Fibroblast of the aortic adventitia (primary cell): ENCODE results near the gene FBXL17. TPM values are rescaled to one million over a fixed set of nuclear protein-coding genes. Genes with fewer than 3 reads are reported as not detected.

Experiments used
- DNase-seq: peaks from one replicate; pipeline ENCODE4 v3.0.0-alpha.2; 2010; ENCODE audit warnings: low read depth
- H3K4me3 ChIP-seq: 2 replicates; pipeline ENCODE4 v1.5.1; 2011; ENCODE audit warnings: low read depth, mild to moderate bottlenecking, control low read depth, low read length, moderate library complexity
- CTCF ChIP-seq: IDR thresholded peaks from 2 replicates; pipeline ENCODE4 v1.5.1; 2011; ENCODE audit warnings: mild to moderate bottlenecking, low read length, control low read depth, inconsistent platforms; ENCODE audit not compliant: insufficient read depth
- total RNA-seq: library from RNA; depleted of rRNA; stranded (reverse); fragments of >200 nt; gene quantifications from 2 replicates; pipeline ENCODE4 v1.2.3, GENCODE V29; 2012; ENCODE audit warnings: low replicate concordance

The FBXL17 gene
- total RNA-seq, 1 donor, result 19.7 TPM

- no peak for TF ChIP-seq CTCF
- no peak for DNase-seq
- no peak overlapping the region for H3K4me3 ChIP-seq
These were observed 2.8 kb upstream of the FBXL17 start for GRCh38 chr5:108384741-108385140.

- H3K4me3 ChIP-seq, result peak overlapping the region; percentile 85
- TF ChIP-seq CTCF, result no peak
- no peak for DNase-seq
These were observed 959 bp upstream of the FBXL17 start for GRCh38 chr5:108382784-108383330.

- TF ChIP-seq CTCF, result no peak
- peak; percentile 44 for DNase-seq
- peak overlapping the region; percentile 85 for H3K4me3 ChIP-seq
These were observed 446 bp downstream of the FBXL17 start for GRCh38 chr5:108381350-108381953.

DNA sequence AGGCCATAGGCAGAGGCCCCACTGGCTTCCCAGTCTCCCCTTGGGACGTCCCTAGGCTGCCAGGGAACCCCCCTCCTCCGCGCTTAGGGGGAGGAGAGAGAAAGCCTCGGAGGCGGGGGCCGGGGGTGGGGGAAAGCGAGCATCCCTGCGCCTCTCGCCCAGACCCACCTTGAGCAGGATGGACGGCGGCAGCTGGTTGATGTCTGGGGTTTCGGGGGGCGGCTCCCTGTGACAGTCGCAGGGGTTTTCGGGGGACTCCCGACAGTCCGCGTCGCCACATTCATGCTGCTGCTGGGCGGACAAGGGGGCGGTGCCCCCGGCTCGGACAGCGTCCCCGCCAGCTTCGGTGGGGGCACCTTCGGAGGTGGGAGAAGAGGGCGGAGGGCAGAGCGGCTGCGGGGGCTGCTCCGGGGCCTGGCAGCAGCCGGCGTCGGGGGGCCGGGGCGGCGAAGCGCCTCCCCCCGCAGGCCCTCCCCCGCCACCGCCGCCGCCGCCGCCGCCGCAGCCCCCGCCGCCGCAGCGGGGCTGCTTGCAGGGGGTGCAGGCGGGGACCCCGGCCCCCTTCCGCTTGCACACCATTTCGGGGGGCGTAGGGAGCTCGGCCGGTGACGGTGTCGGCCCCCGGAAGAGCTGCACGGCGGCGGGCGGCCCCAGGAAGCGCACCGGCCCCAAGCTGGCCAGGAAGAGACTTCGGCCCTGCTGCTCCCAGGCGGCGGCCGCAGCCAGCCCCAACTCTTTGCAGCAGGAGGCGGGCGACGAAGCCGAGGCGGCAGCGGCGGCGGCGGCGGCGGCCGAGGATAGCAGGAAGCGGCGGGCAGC is 1.2 kb downstream of the FBXL17 start:
- no peak for TF ChIP-seq CTCF
- peak; percentile 16 for DNase-seq
- peak overlapping the region; percentile 85 for H3K4me3 ChIP-seq

DNA sequence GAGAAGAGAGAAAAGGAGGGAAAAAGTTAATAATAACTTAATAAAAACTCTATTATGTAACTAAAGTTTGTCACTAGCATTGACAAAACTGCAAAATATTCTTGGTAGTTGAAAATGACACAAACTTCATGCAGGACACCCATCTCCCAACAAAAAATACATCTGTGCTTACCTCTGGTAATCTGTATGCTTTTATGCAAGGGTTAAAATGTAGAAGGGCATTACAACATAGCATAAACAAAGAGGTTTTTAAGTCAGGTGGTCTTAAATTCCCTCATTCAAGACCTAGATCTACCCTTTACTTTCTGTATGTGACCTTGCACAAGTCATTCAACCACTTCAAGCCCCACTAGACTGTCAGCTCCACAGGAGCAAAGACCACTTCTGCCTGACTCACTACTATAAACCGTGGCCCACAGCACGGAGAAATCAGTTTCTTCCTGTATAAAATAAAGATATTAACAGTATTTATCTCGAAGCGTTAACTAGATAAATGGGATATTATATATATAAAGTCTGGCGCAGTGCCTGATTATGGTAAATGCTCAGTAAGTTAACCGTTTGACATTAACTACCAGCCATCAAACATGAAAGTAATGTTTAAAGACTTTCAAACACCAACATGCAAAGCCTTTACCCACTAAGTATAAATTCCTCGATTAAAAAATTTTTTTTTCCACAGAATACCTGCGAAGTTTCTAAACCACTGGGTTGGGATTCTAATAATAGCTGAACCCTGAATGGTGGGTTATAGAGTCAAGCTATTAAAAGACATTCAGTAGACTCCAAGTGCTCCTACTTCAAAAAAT is 2.0 kb downstream of the FBXL17 start:
- H3K4me3 ChIP-seq, result peak overlapping the region; percentile 85
- TF ChIP-seq CTCF, result no peak
- peak; percentile 10 for DNase-seq

DNA sequence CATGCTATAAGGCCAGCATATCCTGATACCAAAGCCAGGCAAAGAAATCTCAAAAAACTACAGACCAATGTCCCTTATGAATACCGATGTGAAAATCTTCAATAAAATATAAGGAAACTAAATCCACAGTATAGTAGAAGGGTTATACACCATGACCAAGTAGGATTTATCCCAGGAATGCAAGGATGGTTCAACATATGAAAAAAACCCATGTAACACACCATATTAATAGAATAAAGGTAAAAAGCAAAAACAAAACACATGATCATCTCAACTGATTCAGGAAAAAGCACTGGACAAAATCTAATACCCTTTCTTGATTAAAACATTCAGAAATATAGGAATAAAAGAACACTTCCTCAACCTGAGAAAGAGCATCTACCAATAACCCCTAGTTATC is 6.1 kb downstream of the FBXL17 start:
- no peak overlapping the region for H3K4me3 ChIP-seq
- no peak for TF ChIP-seq CTCF
- no peak for DNase-seq
